RWPE2 (cell line): ENCODE measurements around the gene RARA.
A peak's percentile ranks its signal among the peaks of the same experiment; 100 is the strongest.

Experiments used
- ATAC-seq: fragments of 200-7000 bp; cut with Tn5 transposase; 3 replicates; pipeline ENCODE4 v1.9.1; 2021; ENCODE audit warnings: low read depth
- DNase-seq: peaks from one replicate; pipeline ENCODE4 v3.0.0-alpha.2; 2020; ENCODE audit warnings: low spot score
- H3K27ac ChIP-seq: fragments of 450-650 bp; 2 replicates; pipeline ENCODE4 v1.5.1; 2017; ENCODE audit warnings: mild to moderate bottlenecking; ENCODE audit not compliant: poor library complexity, severe bottlenecking
- H3K27me3 ChIP-seq: fragments of 250-450 bp; sonication (Bioruptor Pico); 2 replicates; pipeline ENCODE4 v1.5.1; 2021; ENCODE audit warnings: mild to moderate bottlenecking, moderate library complexity; ENCODE audit not compliant: insufficient read depth, poor library complexity, severe bottlenecking
- H3K36me3 ChIP-seq: fragments of 250-450 bp; sonication (Bioruptor Pico); 2 replicates; pipeline ENCODE4 v1.5.1; 2020; ENCODE audit warnings: low read depth, mild to moderate bottlenecking, moderate library complexity
- H3K4me1 ChIP-seq: fragments of 250-450 bp; sonication (Bioruptor Pico); 2 replicates; pipeline ENCODE4 v1.5.1; 2021; ENCODE audit warnings: mild to moderate bottlenecking, moderate library complexity; ENCODE audit not compliant: insufficient read depth, poor library complexity, severe bottlenecking
- H3K4me3 ChIP-seq: fragments of 250-450 bp; sonication (Bioruptor Pico); 2 replicates; pipeline ENCODE4 v1.5.1; 2021; ENCODE audit warnings: mild to moderate bottlenecking, moderate library complexity; ENCODE audit not compliant: severe bottlenecking
- H3K9me3 ChIP-seq: fragments of 250-450 bp; sonication (Bioruptor Pico); 2 replicates; pipeline ENCODE4 v1.5.1; 2021; ENCODE audit warnings: mild to moderate bottlenecking, moderate library complexity; ENCODE audit not compliant: severe bottlenecking
- CTCF ChIP-seq: fragments of 450-650 bp; IDR thresholded peaks from one replicate; pipeline ENCODE4 v1.5.1; 2017; ENCODE audit warnings: mild to moderate bottlenecking, moderate library complexity; ENCODE audit not compliant: poor library complexity, severe bottlenecking

Gene RARA

GRCh38 chr17:40323391-40324381 is 14.7 kb downstream of the RARA start:
- no peaks in the 10 kb centered on the region for H3K27me3 ChIP-seq
- ATAC-seq (no peak), DNase-seq (no peak)
- H3K4me3 ChIP-seq: no peak overlapping the region
- peak overlapping the region; percentile 97 for H3K27ac ChIP-seq
- H3K36me3 ChIP-seq: 0 out of 2 replicates have a peak, but pooled peaks cover 4% of the 10 kb centered on the region
- H3K9me3 ChIP-seq: no peaks in the 10 kb centered on the region
- TF ChIP-seq CTCF: no peak
- peaks cover 58% of the 10 kb centered on the region for H3K4me1 ChIP-seq

GRCh38 chr17:40325156-40326013 is 16.4 kb downstream of the RARA start:
- ATAC-seq: no peak
- no peak for DNase-seq
- Histone ChIP-seq H3K36me3 (0 out of 2 replicates have a peak, but pooled peaks cover 7% of the 10 kb centered on the region), H3K4me1 (peaks cover 61% of the 10 kb centered on the region), H3K4me3 (no peak overlapping the region), H3K27ac (peak overlapping the region; percentile 97), H3K27me3 (no peaks in the 10 kb centered on the region), H3K9me3 (no peaks in the 10 kb centered on the region)
- no peak for TF ChIP-seq CTCF

- no peaks in the 10 kb centered on the region for H3K9me3 ChIP-seq
- no peak for TF ChIP-seq CTCF
- no peak for ATAC-seq
- H3K27me3 ChIP-seq: no peaks in the 10 kb centered on the region
- H3K36me3 ChIP-seq: peaks cover 14% of the 10 kb centered on the region
- H3K27ac ChIP-seq: peak overlapping the region; percentile 97
- no peak overlapping the region for H3K4me3 ChIP-seq
- no peak for DNase-seq
- H3K4me1 ChIP-seq: peaks cover 57% of the 10 kb centered on the region
Observed at GRCh38 chr17:40326014-40326831, 17.2 kb downstream of the RARA start.

GRCh38 chr17:40326832-40327199 is 17.8 kb downstream of the RARA start:
- ATAC-seq: no peak
- H3K36me3 ChIP-seq: peaks cover 20% of the 10 kb centered on the region
- no peak for DNase-seq
- H3K4me1 ChIP-seq: peaks cover 52% of the 10 kb centered on the region
- no peaks in the 10 kb centered on the region for H3K27me3 ChIP-seq
- H3K9me3 ChIP-seq: no peaks in the 10 kb centered on the region
- H3K27ac ChIP-seq: peak overlapping the region; percentile 97
- H3K4me3 ChIP-seq: no peak overlapping the region
- no peak for TF ChIP-seq CTCF
